Tibial artery (tissue), 4 donors: ENCODE measurements around the gene RNU1-2.
"Not testable (repeated sequence)": the region's sequence is repeated elsewhere in the genome, so short reads cannot be mapped to it uniquely, and the experiment has no call there.

Experiments used
- DNase-seq, 2 donors: peaks; one replicate each; pipeline ENCODE4 v3.0.0-alpha.2; 2019
- H3K27ac ChIP-seq, 2 donors: fragments of 200-600 bp; sonication (generic) in 1 of 2; 1 replicate in 1 of 2; 2 replicates in 1 of 2; pipeline ENCODE4 v1.5.1; 2018 to 2019; ENCODE audit warnings: mild to moderate bottlenecking in 1 of 2
- H3K27me3 ChIP-seq, 2 donors: fragments of 200-600 bp; sonication (generic) in 1 of 2; one replicate each; pipeline versions ENCODE4 v1.5.1 to v1.6.0; 2016 to 2019
- H3K36me3 ChIP-seq, 3 donors: fragments of 200-600 bp; sonication (generic) in 2 of 3; one replicate each; pipeline ENCODE4 v1.5.1; 2016 to 2019; ENCODE audit warnings: mild to moderate bottlenecking in 2 of 3
- H3K4me1 ChIP-seq, 4 donors: fragments of 200-600 bp; sonication (generic) in 2 of 4; 1 replicate in 3 of 4; 2 replicates in 1 of 4; pipeline ENCODE4 v1.5.1; 2016 to 2019
- H3K4me3 ChIP-seq, 2 donors: fragments of 200-600 bp; sonication (generic) in 1 of 2; 1 replicate in 1 of 2; 2 replicates in 1 of 2; pipeline ENCODE4 v1.5.1; 2018 to 2019; ENCODE audit warnings: mild to moderate bottlenecking in 2 of 2
- H3K9me3 ChIP-seq, 3 donors: fragments of 200-600 bp; sonication (generic) in 1 of 3; one replicate each; pipeline ENCODE4 v1.5.1; 2016 to 2019
- intact Hi-C: fragments of 100-400 bp; cut with DNase I; formaldehyde crosslinking; loops from one replicate; pipeline ENCODE4 v1.15.0; 2023; ENCODE audit warnings: low total_unique reads
- TF ChIP-seq, protein P1 (sequence below), 2 experiments: fragments of 200-600 bp in 1 of 2; fragments of 450-650 bp in 1 of 2; IDR thresholded peaks; one replicate each; pipeline ENCODE4 v1.5.1; 2017 to 2019; ENCODE audit warnings: antibody characterized with exemption in 2 of 2, mild to moderate bottlenecking in 1 of 2, moderate library complexity in 1 of 2

RNU1-2 gene

DNA sequence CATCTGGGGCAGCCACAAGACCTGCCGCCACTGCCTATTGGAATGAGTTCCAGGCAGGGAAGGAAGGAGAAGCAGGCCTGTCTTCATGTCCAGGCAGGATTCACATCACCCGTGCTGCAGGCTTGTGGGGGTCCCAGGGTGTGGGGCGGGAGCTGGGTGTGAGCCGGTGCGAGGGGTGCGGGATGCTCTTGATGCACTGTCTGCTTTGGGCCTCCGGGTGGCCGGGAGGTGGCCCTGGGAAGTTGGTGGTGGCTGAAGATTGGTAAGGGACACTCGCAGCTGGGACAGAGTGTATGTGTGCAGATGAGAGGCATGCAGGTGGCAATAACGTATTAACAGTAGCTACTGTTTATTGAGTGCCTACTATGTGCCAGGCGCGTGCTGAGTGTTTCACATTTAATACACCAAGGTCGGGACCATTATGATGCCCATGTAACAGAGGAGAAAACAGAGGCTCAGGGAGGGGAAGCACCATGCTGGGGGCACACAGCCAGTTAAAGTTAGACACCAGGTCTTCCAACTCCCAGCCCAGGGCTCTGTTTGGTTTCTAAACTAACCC, 29.2 kb downstream of the RNU1-2 start:
- intact Hi-C loops: no loop called here
- no peaks in the 10 kb centered on the region for H3K9me3 ChIP-seq
- peaks cover 0 to 25% (median 0%) of the 10 kb centered on the region in 4 donors for H3K4me1 ChIP-seq
- no peak overlapping the region for H3K4me3 ChIP-seq
- no peak overlapping the region for H3K27ac ChIP-seq
- TF ChIP-seq, protein P1, sequence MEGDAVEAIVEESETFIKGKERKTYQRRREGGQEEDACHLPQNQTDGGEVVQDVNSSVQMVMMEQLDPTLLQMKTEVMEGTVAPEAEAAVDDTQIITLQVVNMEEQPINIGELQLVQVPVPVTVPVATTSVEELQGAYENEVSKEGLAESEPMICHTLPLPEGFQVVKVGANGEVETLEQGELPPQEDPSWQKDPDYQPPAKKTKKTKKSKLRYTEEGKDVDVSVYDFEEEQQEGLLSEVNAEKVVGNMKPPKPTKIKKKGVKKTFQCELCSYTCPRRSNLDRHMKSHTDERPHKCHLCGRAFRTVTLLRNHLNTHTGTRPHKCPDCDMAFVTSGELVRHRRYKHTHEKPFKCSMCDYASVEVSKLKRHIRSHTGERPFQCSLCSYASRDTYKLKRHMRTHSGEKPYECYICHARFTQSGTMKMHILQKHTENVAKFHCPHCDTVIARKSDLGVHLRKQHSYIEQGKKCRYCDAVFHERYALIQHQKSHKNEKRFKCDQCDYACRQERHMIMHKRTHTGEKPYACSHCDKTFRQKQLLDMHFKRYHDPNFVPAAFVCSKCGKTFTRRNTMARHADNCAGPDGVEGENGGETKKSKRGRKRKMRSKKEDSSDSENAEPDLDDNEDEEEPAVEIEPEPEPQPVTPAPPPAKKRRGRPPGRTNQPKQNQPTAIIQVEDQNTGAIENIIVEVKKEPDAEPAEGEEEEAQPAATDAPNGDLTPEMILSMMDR (IDR thresholded peaks at IDR 0.05): no peak
- peaks cover 0 to 5% of the 10 kb centered on the region in 2 donors for H3K27me3 ChIP-seq
- DNase-seq: no peak
- peaks cover 0 to 13% (median 0%) of the 10 kb centered on the region in 3 donors for H3K36me3 ChIP-seq

DNA sequence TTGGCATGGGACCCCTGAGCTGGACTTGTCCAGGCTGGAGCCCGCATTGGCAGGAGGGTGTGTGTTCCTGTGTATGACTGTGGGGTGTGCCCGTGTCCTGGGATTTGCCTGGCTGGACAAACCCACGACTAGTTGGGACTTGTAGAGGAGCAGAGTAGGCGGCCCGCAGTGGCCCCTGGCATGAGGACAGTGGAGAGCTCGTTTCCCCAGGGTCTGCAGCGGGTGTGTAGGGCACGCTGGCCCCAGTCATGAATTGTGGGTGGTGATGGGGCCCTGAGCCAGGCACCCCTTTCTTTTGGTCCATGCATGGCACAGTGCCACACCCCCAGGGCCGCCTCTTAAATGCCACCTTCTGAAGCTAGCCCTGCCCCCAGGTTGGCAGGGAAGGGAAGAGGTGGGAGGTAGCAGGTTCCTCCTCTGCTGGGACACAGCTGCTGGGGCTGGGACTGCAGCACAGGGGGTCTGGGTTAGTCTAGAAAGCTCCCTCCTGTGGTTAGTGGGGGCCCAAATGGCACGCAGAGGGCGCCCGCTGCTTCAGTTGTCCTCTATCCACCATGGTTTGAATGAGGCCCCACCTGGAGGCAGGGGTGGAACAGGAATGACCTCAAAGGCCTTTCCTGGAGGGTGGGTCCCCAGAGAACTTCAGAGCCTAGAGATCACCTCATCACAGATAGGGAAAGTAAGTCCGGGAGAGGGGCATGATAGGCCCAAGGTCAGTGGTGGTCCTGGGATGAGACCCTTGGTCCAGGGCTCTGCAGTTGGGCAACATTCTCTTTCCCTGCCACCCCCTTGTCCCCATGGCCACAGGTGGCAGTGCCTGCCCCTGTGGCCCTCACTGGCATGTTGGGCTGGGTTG, 30.1 kb downstream of the RNU1-2 start:
- TF ChIP-seq, protein P1 (IDR thresholded peaks at IDR 0.05): no peak
- H3K27ac ChIP-seq: no peak overlapping the region

DNA sequence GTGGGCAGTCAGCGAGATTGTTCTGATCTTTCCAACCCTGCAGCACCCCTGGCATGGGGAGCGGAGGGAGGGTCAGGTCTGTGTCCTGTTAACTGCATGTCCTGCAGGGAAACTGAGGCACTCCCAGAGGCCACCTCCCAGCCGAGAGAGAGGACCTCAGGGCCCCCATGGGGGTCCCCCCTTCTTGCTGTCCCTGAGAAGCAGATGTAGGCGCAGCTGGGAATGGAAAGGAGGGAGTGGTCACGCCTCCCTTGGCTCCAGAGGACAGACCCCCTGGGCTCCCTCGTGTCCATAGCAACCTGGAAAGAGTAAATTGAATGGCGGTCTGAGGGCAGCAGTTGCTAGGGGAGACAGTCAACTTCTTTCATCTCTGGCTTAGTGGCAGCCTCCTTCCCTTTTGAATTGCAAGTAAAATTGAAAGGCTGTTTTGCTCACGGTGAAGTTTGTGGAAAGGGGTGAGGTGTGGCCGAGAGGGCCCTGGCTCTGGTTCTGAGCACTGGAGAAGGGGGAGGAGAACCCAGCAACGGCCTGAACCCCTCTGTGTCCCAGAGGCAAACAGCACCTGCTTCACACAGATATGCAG, 30.8 kb downstream of the RNU1-2 start:
- Histone ChIP-seq H3K4me3 (no peak overlapping the region), H3K4me1 (peaks cover 0 to 19% (median 0%) of the 10 kb centered on the region in 4 donors), H3K9me3 (no peaks in the 10 kb centered on the region), H3K27me3 (peaks cover 0 to 5% of the 10 kb centered on the region in 2 donors), H3K27ac (no peak overlapping the region), H3K36me3 (peaks cover 0 to 29% (median 7%) of the 10 kb centered on the region in 3 donors)
- intact Hi-C loops: no loop called here
- no peak for DNase-seq
- TF ChIP-seq, protein P1 (IDR thresholded peaks at IDR 0.05): no peak

More for the DNA sequence above, 30.1 kb downstream of the RNU1-2 start:
- Histone ChIP-seq H3K27me3 (peaks cover 0 to 5% of the 10 kb centered on the region in 2 donors), H3K9me3 (no peaks in the 10 kb centered on the region), H3K36me3 (peaks cover 0 to 22% (median 0%) of the 10 kb centered on the region in 3 donors), H3K4me3 (no peak overlapping the region), H3K4me1 (peaks cover 0 to 25% (median 0%) of the 10 kb centered on the region in 4 donors)
- intact Hi-C loops: no loop called here
- no peak for DNase-seq

DNA sequence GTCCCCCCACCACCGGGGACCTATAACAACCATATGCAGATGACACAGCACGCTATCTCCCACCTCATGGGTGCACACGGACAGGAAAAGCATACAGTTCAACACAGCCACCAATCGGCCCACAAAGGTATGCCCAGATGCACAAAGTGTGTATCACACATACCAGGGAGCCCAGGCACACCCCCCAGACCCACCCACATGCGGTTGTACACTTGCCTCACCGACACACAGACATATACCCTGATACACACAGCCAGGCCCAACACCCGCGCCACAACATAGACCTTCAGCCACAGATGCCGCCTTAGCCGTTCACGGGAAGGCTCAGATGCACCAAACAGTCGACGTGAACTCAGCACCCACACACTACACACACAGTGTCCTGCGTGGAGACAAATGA, 31.5 kb downstream of the RNU1-2 start:
- no peak overlapping the region for H3K27ac ChIP-seq
- peaks cover 0 to under 1% of the 10 kb centered on the region in 2 donors for H3K27me3 ChIP-seq
- no peak overlapping the region for H3K4me3 ChIP-seq
- DNase-seq: no peak
- TF ChIP-seq, protein P1 (IDR thresholded peaks at IDR 0.05): no peak
- H3K4me1 ChIP-seq: peaks cover 0 to 16% (median 0%) of the 10 kb centered on the region in 4 donors
- H3K9me3 ChIP-seq: no peaks in the 10 kb centered on the region
- intact Hi-C loops: no loop called here
- peaks cover 0 to 36% (median 7%) of the 10 kb centered on the region in 3 donors for H3K36me3 ChIP-seq

DNA sequence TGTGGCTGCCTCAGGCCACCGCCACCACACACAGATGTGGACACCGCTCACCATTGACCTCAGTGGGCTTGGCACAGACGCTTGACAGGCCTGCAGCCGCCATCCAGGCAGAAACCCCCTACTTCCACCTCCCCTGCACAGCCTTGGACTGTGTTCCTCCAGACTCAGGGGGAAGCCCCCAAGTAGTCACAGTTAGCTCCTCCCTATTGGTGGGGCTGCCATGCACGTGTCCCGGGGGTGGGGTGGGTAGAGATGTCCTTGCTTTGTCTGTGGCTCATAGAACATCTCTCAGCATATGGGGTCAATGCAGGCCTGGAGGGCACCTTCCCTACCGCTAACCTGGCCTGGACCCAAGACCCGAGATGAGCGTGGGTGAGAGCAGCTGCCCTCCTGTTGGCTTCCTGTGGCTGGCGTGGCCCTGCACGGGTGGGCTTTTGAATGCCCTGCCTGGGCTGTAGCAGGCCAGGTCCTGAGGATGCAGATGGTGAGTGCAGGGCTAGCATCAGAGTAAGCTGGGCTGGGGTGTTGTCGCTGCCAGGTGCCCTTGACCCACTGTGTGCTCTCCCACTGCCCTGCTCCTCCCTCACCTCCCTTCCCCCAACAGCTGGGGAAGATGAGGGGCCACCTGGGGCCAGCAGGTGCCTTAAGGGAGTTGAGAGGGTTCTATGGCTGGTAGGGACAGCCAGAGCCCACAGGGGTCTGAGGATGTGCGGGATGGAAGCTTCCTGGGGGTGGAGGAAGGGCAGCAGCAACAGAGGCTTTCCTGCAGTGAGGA, 32.1 kb downstream of the RNU1-2 start:
- H3K36me3 ChIP-seq: peaks cover 0 to 42% (median 7%) of the 10 kb centered on the region in 3 donors
- H3K9me3 ChIP-seq: no peaks in the 10 kb centered on the region
- no peak overlapping the region for H3K27ac ChIP-seq
- peaks cover 0 to 16% (median 0%) of the 10 kb centered on the region in 4 donors for H3K4me1 ChIP-seq
- H3K4me3 ChIP-seq: no peak overlapping the region
- DNase-seq: no peak
- H3K27me3 ChIP-seq: no peaks in the 10 kb centered on the region
- TF ChIP-seq, protein P1 (IDR thresholded peaks at IDR 0.05): no peak
- intact Hi-C loops: no loop called here

DNA sequence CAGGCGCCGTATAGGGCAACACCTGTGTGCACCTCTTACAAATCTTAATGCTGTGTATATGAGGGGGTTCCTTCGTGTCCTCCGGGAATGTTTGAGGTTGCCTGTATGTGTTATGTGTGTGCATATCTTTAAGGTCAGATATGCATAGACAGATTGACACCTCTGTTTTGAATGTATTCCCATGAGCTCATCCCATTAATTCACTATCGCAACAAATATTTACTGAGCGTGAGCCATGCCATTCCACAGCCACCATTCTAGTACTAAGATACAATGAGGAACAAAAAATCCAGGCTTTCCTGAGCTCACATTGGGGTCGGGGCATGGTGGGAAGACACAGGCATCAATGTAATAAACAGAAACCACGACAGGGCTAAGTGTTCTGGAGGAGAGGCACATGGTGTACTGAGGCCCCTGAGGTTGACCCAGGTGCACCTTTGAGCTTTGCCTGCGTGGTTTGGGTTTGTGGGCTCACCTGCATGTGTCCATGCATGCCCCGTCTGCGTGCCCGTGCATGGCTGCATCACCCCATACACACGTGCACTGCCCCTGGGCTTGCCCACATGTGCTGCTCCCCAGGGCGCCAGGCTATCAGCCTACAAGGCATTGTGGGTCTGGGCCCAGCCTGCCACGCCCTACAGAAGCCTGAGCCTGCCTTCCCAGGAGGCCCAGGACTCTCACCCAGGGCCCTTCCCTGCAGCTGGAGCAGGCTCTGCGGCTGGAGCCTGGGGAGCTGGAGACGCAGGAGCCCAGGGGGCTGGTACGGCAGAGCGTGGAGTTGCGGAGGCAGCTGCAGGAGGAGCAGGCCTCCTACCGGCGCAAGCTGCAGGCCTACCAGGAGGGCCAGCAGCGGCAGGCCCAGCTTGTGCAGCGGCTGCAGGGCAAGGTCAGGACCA, 33.6 kb downstream of the RNU1-2 start:
- H3K9me3 ChIP-seq, H3K27ac ChIP-seq, DNase-seq, H3K27me3 ChIP-seq, H3K4me3 ChIP-seq, intact Hi-C loops: not testable (repeated sequence)
- peaks cover 0 to 54% (median 11%) of the 10 kb centered on the region in 3 donors for H3K36me3 ChIP-seq
- H3K4me1 ChIP-seq: peaks cover 0 to 11% (median 0%) of the 10 kb centered on the region in 4 donors
